Effector memory CD8-positive, alpha-beta T cell (primary cell): ENCODE results near the gene DRD4.
"Not testable (repeated sequence)": the region's sequence is repeated elsewhere in the genome, so short reads cannot be mapped to it uniquely, and the experiment has no call there.

Experiments used
- ATAC-seq: fragments of 150-1000 bp; cut with Tn5 transposase; replicated peaks from 2 replicates; pipeline ENCODE4 v1.10.0; 2021; ENCODE audit warnings: mild to moderate bottlenecking, moderate library complexity
- DNase-seq, 3 experiments: peaks; one replicate each; pipeline ENCODE4 v3.0.0; 2021
- H3K27ac Mint-ChIP-seq, 2 donors: one replicate each; pipeline ENCODE4 v1.8.0; 2022; ENCODE audit warnings: mild to moderate bottlenecking in 2 of 2, mixed read lengths in 2 of 2, moderate library complexity in 2 of 2
- H3K27me3 Mint-ChIP-seq, 2 donors: one replicate each; pipeline ENCODE4 v1.8.0; 2022; ENCODE audit warnings: mixed read lengths in 2 of 2
- H3K36me3 Mint-ChIP-seq: one replicate; pipeline ENCODE4 v1.8.0; 2022; ENCODE audit warnings: mild to moderate bottlenecking, moderate library complexity, mixed read lengths; ENCODE audit not compliant: insufficient read depth
- H3K4me1 Mint-ChIP-seq, 2 donors: one replicate each; pipeline ENCODE4 v1.8.0; 2022; ENCODE audit warnings: low read depth in 2 of 2, mixed read lengths in 2 of 2
- H3K4me3 Mint-ChIP-seq, 2 donors: one replicate each; pipeline ENCODE4 v1.8.0; 2022; ENCODE audit warnings: mild to moderate bottlenecking in 2 of 2, mixed read lengths in 2 of 2, moderate library complexity in 2 of 2
- H3K9me3 Mint-ChIP-seq, 2 donors: one replicate each; pipeline ENCODE4 v1.8.0; 2022; ENCODE audit warnings: mixed read lengths in 2 of 2

DRD4 gene

DNA sequence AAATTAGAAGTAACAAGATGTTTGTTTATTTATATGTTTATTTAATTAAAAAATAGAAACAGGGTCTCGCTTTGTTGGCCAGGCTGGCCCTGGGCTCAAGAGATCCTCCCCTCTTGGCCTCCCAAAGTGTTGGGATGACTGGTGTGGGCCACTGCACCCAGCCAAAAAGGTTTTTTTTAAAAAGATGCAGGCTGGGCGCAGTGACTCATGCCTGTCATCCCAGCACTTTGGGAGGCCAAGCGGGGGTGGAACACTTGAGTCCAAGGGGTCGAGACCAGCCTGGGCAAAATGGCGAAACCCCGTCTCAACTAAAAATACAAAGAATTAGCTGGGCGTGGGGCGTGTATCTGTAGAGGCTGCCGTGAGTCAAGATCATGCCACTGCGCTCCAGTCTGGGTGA lies 13.4 kb downstream of the DRD4 start:
- Mint-ChIP-seq H3K9me3 (no peaks in the 10 kb centered on the region), H3K36me3 (peaks cover 22% of the 10 kb centered on the region), H3K4me3 (no peak overlapping the region), H3K27ac (no peak overlapping the region), H3K27me3 (no peaks in the 10 kb centered on the region), H3K4me1 (no peaks in the 10 kb centered on the region)
- ATAC-seq (no peak), DNase-seq (no peak)

DNA sequence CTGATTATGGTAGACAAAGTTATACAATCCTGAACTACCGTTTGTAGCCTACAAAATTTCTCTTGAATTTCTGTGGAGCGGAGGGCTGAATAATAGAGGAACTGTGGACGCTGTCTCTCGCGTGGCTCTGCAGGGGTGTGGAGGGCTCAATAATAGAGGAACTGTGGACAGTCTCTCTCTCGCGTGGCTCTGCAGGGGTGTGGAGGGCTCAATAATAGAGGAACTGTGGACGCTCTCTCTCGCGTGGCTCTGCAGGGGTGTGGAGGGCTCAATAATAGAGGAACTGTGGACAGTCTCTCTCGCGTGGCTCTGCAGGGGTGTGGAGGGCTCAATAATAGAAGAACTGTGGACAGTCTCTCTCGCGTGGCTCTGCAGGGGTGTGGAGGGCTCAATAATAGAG lies 16.1 kb downstream of the DRD4 start:
- ATAC-seq, H3K27ac Mint-ChIP-seq, H3K9me3 Mint-ChIP-seq, DNase-seq, H3K27me3 Mint-ChIP-seq, H3K4me1 Mint-ChIP-seq, H3K4me3 Mint-ChIP-seq: not testable (repeated sequence)
- peaks cover 14% of the 10 kb centered on the region for H3K36me3 Mint-ChIP-seq

DNA sequence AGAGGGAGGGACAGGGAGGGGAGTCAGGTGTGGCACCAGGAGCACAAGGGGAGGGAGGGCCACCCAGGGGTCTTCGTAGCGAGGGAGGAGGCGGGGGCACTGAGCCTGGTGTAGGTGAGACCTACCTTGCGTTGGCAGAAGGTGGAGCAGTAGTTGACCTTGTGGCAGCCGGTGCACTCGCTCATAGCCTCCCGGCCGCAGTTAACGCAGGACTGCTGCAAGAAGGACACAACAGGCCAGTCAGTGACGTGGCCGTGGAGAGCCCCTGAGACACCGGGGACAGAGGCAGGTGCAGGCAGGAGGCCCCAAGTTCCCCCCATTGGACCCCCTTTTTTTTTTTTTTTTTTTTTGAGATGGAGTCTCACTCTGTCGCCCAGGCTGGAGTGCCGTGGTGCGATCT lies 16.8 kb downstream of the DRD4 start:
- H3K4me1 Mint-ChIP-seq: peaks cover 0 to 1% of the 10 kb centered on the region in 2 donors
- ATAC-seq (no peak), DNase-seq (no peak)
- no peaks in the 10 kb centered on the region for H3K9me3 Mint-ChIP-seq
- no peak overlapping the region for H3K27ac Mint-ChIP-seq
- H3K36me3 Mint-ChIP-seq: peaks cover 18% of the 10 kb centered on the region
- no peak overlapping the region for H3K4me3 Mint-ChIP-seq
- H3K27me3 Mint-ChIP-seq: no peaks in the 10 kb centered on the region

DNA sequence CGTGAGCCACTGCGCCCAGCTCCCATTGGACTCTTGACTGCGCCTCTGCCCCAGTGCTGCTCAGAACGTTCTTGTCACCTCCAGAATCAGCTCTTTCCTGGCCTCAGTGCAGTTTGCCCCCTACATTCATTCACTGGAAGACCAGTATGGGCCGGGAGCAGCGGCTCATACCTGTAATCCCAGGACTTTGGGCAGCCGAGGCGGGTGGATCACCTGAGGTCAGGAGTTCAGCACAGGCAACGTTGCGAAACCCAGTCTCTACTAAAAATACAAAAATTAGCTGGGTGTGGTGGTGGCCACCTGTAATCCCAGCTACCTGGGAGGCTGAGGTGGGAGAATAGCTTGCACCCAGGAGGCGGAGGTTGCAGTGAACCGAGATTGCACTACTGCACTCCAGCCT lies 17.4 kb downstream of the DRD4 start:
- not testable (repeated sequence) for H3K9me3 Mint-ChIP-seq, DNase-seq, H3K4me3 Mint-ChIP-seq, H3K27ac Mint-ChIP-seq, H3K27me3 Mint-ChIP-seq, H3K4me1 Mint-ChIP-seq, ATAC-seq
- peaks cover 20% of the 10 kb centered on the region for H3K36me3 Mint-ChIP-seq

DNA sequence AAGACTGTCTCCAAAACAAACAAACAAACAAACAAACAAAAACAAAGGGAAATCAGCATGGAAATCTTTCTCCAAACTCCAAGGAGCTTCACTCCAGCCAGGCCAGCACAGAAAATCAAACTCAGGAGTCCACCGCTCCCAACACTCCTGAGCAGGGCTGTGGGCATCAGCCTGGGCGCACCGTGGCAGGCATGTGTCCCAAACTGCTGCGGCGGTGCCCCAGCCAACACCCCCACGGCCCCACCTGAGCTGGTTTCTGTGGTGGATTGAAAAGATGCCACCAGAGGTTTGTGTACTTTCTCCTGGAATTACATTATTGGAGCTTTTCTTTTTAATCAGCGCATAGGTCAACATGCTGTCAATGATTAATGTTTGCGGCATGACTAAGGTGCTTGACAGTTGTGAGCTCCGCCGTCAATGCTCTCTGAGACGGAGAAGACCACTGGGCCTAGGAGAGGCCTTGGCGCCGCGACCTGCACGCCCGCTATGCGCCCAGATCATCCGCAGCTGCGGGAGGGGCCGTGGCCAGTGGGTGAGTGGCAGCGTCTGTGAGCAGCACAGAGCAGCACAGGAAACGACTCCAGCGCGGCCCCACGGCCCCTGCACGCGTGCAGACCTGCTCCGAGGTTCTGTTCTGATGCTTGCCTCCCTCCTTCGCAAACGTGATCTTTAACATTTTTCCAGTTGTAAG lies 18.1 kb downstream of the DRD4 start:
- H3K4me1 Mint-ChIP-seq: peaks cover 0 to 1% of the 10 kb centered on the region in 2 donors
- DNase-seq: no peak
- H3K4me3 Mint-ChIP-seq: no peak overlapping the region
- no peaks in the 10 kb centered on the region for H3K9me3 Mint-ChIP-seq
- no peak for ATAC-seq
- peaks cover 15% of the 10 kb centered on the region for H3K36me3 Mint-ChIP-seq
- no peak overlapping the region for H3K27ac Mint-ChIP-seq
- no peaks in the 10 kb centered on the region for H3K27me3 Mint-ChIP-seq

DNA sequence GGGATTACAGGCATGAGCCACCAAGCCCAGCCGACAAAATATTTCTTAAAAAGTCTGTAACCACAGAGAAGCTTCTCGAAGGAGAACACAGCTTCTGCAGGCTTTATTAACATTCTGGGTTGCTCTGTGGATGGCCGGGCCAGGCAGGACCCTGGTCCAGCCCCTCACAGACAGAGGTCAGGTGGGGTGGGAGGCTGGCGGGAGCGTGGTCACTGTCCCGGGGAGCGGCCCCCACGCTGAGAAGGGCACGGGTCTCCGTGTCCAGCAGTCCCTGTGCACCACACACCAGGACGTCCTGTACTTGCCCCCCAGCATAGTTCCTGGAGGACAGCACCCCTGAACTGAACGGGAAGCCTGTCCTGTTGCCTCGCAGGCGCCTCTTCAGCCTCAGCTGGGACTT lies 19.4 kb downstream of the DRD4 start:
- H3K9me3 Mint-ChIP-seq: no peaks in the 10 kb centered on the region
- ATAC-seq (no peak), DNase-seq (no peak)
- H3K4me1 Mint-ChIP-seq: peaks cover 0 to 1% of the 10 kb centered on the region in 2 donors
- H3K27ac Mint-ChIP-seq: peak overlapping the region in 1 of 2 donors; percentile 6
- H3K36me3 Mint-ChIP-seq: peaks cover 13% of the 10 kb centered on the region
- no peak overlapping the region for H3K4me3 Mint-ChIP-seq
- H3K27me3 Mint-ChIP-seq: no peaks in the 10 kb centered on the region

DNA sequence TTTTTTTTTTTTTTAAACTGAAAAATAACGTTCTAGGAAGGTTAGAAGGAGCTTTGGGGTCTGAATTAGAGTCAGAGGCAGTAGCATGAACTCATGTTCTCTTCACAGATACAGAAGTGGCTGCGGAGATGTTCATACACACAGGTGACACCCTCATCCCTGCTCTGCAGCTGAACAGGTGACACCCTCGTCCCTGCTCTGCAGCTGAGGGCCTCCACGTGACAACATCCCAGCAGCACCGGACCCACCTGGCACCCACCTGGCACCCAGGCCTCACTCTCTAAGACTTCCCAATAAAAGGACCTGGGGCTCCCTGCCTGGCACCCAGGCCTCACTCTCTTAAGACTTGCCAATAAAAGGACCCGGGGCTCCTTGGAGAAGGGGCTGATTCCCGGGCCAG lies 19.8 kb downstream of the DRD4 start:
- H3K4me3 Mint-ChIP-seq: no peak overlapping the region
- H3K9me3 Mint-ChIP-seq: no peaks in the 10 kb centered on the region

DNA sequence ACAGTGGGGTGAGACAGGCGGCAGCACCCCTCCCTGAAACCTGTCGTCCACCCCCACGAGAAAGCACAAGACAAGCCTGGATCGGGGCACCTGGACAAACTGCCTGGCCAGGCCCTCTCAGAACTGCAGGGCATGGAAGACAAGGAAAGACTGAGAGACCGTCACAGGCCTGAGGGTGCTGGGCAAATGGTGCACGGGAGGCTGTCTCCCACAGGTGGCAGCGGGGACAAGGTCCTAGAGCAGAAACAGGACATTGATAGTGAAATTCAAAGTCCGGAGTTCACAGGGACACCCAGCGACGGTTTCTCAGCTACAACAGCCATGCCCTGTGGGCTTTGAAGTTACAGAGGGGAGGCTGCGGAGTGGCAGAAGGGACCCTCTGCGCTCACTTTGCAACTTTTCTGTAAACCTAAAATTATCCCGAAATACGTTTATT lies 20.6 kb downstream of the DRD4 start:
- Mint-ChIP-seq H3K27me3 (no peaks in the 10 kb centered on the region), H3K4me3 (no peak overlapping the region), H3K27ac (no peak overlapping the region), H3K36me3 (peaks cover 13% of the 10 kb centered on the region), H3K9me3 (no peaks in the 10 kb centered on the region), H3K4me1 (peaks cover 0 to 3% of the 10 kb centered on the region in 2 donors)
- no peak for DNase-seq
- ATAC-seq: no peak

More for the DNA sequence above, 19.8 kb downstream of the DRD4 start:
- Mint-ChIP-seq H3K27ac (no peak overlapping the region), H3K4me1 (peaks cover 0 to 1% of the 10 kb centered on the region in 2 donors), H3K27me3 (no peaks in the 10 kb centered on the region), H3K36me3 (peaks cover 13% of the 10 kb centered on the region)
- ATAC-seq (no peak), DNase-seq (no peak)

DNA sequence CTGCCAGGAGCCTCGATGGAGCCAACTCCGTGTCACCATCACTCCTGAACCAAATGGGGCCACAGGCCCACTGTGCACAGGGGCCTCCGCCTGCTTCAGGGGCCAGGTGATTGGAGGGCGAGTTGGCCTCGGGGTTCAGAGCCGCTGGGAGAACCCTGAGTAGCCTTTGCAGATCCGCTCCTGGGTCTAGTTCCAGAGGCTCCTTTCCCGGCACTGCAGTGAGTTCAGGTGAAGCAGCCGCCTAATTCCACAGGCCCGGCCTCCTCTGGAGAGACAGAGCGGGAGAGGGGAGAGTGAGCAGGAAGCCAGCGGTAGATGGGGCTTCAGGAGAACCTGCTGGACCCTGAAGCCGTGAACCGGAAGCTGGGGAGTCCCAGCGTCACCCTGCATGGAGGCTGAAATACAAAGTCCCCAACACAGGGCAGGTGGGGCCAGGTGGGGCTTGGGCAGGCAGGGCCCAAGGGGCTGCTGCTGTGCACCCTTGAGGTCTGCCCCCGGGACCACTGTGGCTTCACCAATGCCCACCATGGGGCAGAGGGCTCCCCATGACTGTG lies 22.5 kb downstream of the DRD4 start:
- Mint-ChIP-seq H3K27me3 (no peaks in the 10 kb centered on the region), H3K4me3 (no peak overlapping the region), H3K27ac (no peak overlapping the region), H3K9me3 (no peaks in the 10 kb centered on the region), H3K4me1 (peaks cover 0 to 5% of the 10 kb centered on the region in 2 donors), H3K36me3 (peaks cover 17% of the 10 kb centered on the region)
- DNase-seq (no peak), ATAC-seq (no peak)

DNA sequence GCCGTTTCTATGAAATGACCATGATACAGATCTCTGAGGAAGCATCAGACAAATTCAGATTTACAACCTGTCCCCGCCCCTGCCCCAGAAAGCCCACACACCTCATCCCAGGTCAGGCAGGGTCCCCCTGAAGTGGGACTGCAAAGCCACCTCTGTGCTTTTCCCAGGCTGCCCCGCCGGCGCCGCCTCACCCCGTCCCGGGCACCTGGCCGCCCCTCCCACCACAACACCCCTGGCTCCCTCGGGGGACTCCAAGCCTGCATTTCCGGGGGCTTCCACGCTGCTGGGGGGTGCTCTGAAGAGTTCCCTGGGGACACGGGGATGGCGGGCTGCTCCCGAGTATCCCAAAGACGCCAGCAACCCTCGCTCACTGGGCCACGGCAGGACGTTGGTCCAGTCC lies 23.2 kb downstream of the DRD4 start:
- peaks cover 17% of the 10 kb centered on the region for H3K36me3 Mint-ChIP-seq
- H3K4me1 Mint-ChIP-seq: peaks cover 0 to 5% of the 10 kb centered on the region in 2 donors
- H3K9me3 Mint-ChIP-seq: no peaks in the 10 kb centered on the region
- no peak for DNase-seq
- H3K4me3 Mint-ChIP-seq: no peak overlapping the region
- no peak for ATAC-seq
- no peak overlapping the region for H3K27ac Mint-ChIP-seq
- no peaks in the 10 kb centered on the region for H3K27me3 Mint-ChIP-seq

DNA sequence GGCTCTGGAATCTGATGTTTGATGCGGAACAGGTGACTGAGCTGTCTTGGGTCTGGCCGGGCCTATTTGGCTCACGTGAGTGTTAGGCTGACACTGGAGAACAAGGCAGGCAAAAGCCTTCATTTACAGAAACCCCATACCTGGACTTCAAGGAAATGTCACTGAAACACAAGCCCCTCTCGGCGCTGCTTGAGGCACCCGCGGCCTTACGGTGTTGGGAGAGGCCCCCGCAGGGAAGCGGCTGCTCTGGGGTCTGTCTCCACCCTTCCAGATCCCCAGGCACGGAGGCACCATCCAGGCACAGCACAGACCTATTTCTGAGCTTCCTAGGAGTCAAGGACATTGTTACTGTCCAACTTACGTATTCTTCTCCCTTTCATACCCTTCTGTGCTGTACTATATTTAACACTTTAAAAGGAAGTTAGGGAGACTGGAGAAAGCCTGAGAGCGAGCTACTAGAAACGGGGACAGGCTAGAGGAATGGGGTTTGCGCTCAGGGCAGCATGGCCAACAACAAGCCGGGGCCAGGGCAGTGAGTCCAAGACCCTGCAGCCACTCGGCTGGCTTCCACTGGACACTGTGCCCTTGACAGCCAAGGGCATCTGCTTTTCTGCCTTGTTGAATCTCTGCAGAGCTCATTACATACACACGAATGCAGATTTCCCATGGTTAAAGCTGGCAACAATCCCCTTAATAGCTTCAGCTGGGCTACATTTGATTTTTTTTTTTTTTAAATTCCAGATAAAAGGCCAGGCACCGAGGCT lies 23.8 kb downstream of the DRD4 start:
- Mint-ChIP-seq H3K4me3 (no peak overlapping the region), H3K27ac (no peak overlapping the region), H3K27me3 (no peaks in the 10 kb centered on the region), H3K4me1 (peaks cover 0 to 5% of the 10 kb centered on the region in 2 donors), H3K9me3 (no peaks in the 10 kb centered on the region), H3K36me3 (peaks cover 17% of the 10 kb centered on the region)
- DNase-seq (no peak), ATAC-seq (no peak)

DNA sequence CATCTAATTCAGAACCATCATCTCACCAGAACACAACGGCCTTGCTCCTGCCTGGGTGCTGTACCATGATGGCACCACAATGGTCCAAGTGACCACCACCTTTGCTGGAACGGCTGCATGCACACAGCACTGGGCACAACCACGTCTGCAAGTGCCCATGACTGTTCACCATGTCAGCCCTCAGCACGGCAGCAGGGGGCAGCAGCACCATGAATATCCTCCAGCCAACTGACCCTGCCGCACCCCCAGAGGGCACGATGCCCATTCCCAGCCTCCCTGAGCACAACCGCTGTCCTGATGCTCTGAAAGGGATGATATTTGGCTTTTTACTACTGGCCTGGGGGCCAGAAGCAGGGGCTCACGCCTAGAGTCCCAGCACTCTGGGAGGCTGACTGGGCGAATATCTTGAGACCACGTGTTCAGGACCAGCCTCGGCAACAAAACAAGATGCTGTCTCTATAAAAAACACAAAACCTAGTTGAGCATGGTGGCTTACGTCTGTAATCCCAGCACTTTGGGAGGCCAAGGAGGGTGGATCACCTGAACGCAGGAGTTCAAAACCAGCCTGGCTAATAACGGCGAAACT lies 25.7 kb downstream of the DRD4 start:
- DNase-seq (peak in 1 of 3 experiments; percentile 22), ATAC-seq (peak; percentile 43)
- H3K27me3 Mint-ChIP-seq: no peaks in the 10 kb centered on the region
- peaks cover 3 to 7% of the 10 kb centered on the region in 2 donors for H3K4me1 Mint-ChIP-seq
- H3K27ac Mint-ChIP-seq: no peak overlapping the region
- peaks cover 16% of the 10 kb centered on the region for H3K36me3 Mint-ChIP-seq
- H3K9me3 Mint-ChIP-seq: no peaks in the 10 kb centered on the region
- no peak overlapping the region for H3K4me3 Mint-ChIP-seq

DNA sequence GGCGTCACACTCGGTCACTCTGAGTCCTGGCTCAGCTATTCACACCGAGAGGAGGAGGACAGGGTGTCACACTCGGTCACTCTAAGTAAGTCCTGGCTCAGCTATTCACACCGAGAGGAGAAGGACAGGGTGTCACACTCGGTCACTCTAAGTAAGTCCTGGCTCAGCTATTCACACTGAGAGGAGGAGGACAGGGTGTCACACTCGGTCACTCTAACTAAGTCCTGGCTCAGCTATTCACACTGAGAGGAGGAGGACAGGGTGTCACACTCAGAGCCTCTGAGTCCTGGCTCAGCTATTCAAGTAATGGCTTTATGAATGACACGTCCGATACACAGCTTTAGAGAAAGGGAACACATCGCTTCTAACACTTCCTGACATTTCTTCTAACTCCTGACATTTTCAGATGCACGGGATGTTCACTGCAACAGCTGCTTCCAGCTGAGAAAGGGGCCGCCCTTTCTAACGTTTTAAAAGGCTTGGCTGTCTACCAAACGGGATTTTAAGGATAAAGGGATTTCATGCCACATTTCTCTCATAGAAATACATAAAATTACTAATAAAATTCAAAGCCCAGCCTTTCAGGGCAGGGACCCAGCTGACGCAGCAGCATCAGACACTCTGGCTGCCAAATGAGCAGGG lies 28.1 kb downstream of the DRD4 start:
- peaks cover 11% of the 10 kb centered on the region for H3K36me3 Mint-ChIP-seq
- H3K4me1 Mint-ChIP-seq: peaks cover 3 to 7% of the 10 kb centered on the region in 2 donors
- no peaks in the 10 kb centered on the region for H3K9me3 Mint-ChIP-seq
- no peak for DNase-seq
- H3K4me3 Mint-ChIP-seq: no peak overlapping the region
- H3K27me3 Mint-ChIP-seq: no peaks in the 10 kb centered on the region
- no peak overlapping the region for H3K27ac Mint-ChIP-seq
- no peak for ATAC-seq
